Astrocyte of the spinal cord (primary cell): Measurements from ENCODE around the gene TMEM178B.

ENCODE experiments used
- DNase-seq: peaks from one replicate; pipeline ENCODE4 v3.0.0; 2011; ENCODE audit warnings: low read depth, low spot score
- H3K4me3 ChIP-seq: 2 replicates; pipeline ENCODE4 v1.5.1; 2011; ENCODE audit warnings: low read depth, mild to moderate bottlenecking, low read length, moderate library complexity
- in situ Hi-C: cut with HindIII; loops from 2 replicates; pipeline ENCODE4 v1.10.0; 2017; ENCODE audit warnings: low sequenced_read_pairs
- TF ChIP-seq, protein P1 (sequence below): IDR thresholded peaks from 2 replicates; pipeline ENCODE4 v1.5.1; 2012; ENCODE audit warnings: low read depth, mild to moderate bottlenecking, low read length, inconsistent platforms

TMEM178B gene

GRCh38 chr7:141333459-141333858, 259.6 kb downstream of the TMEM178B start:
- in situ Hi-C loops: no loop called here
- no peak overlapping the region for H3K4me3 ChIP-seq
- TF ChIP-seq, protein P1, sequence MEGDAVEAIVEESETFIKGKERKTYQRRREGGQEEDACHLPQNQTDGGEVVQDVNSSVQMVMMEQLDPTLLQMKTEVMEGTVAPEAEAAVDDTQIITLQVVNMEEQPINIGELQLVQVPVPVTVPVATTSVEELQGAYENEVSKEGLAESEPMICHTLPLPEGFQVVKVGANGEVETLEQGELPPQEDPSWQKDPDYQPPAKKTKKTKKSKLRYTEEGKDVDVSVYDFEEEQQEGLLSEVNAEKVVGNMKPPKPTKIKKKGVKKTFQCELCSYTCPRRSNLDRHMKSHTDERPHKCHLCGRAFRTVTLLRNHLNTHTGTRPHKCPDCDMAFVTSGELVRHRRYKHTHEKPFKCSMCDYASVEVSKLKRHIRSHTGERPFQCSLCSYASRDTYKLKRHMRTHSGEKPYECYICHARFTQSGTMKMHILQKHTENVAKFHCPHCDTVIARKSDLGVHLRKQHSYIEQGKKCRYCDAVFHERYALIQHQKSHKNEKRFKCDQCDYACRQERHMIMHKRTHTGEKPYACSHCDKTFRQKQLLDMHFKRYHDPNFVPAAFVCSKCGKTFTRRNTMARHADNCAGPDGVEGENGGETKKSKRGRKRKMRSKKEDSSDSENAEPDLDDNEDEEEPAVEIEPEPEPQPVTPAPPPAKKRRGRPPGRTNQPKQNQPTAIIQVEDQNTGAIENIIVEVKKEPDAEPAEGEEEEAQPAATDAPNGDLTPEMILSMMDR: no peak
- DNase-seq: peak; percentile 10

DNA sequence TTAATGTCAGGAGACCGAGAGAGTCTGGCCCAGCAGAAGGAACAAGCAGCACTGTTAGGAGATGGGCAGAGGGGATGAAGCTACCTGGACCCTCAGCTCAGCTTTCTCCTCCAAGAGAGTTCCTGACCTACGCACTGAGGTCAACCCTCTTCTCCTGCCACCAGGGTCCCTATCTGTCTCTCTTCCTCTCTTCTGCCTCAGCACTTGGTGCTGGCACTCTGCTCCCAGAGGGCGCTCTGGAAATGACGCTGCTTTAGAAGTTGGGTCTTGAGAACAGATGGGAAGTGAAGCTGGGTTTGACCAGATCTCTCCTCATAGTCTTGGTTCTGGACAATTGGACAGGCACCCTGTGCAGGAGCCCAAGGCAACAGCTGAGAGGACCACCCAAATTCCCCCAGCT, 261.3 kb downstream of the TMEM178B start:
- in situ Hi-C loops: no loop called here
- DNase-seq: no peak
- TF ChIP-seq, protein P1: no peak

GRCh38 chr7:141339603-141340002, 265.7 kb downstream of the TMEM178B start:
- no peak for DNase-seq
- TF ChIP-seq, protein P1: no peak
- H3K4me3 ChIP-seq: no peak overlapping the region
- in situ Hi-C loops: no loop called here

More for the DNA sequence above, 261.3 kb downstream of the TMEM178B start:
- H3K4me3 ChIP-seq: no peak overlapping the region

DNA sequence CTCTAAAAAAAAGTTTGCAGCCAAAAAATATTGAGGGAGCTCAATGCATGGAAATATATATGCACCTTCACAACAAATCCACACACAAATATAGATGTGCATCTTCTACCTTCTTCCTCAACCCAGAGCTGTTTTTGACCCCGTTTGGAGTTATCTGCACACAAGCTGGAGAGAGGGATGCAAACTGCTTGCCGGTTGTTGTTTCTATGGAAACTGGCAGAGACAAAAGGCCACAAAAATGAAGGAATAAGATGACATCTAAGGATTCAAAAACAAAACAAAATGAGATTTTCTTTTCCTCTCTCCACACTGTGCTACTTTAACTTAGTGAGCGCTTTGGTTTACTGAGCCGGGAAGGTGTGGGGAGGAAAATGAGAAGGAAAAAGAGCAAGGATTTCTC, 267.1 kb downstream of the TMEM178B start:
- TF ChIP-seq, protein P1: no peak
- H3K4me3 ChIP-seq: no peak overlapping the region
- DNase-seq: no peak
- in situ Hi-C loops: no loop called here

GRCh38 chr7:141342621-141343408, 269.0 kb downstream of the TMEM178B start:
- no peak overlapping the region for H3K4me3 ChIP-seq
- no peak for DNase-seq
- in situ Hi-C loops: no loop called here
- TF ChIP-seq, protein P1: no peak

GRCh38 chr7:141344153-141344935, 270.5 kb downstream of the TMEM178B start:
- TF ChIP-seq, protein P1: no peak
- no peak overlapping the region for H3K4me3 ChIP-seq
- DNase-seq: no peak
- in situ Hi-C loops: no loop called here
